GM13977 (cell line): ENCODE data around the gene ASPSCR1.

Experiments
- DNase-seq: peaks from one replicate; pipeline ENCODE4 v3.0.0; 2012; ENCODE audit warnings: low spot score
- in situ Hi-C: fragments of 300-500 bp; cut with MboI; formaldehyde crosslinking; loops from one replicate; pipeline ENCODE4 v1.12.0; 2022; ENCODE audit warnings: low sequenced_read_pairs, low pct_unique_long_range_greater_than_20kb, mixed read lengths, inconsistent platforms; ENCODE audit not compliant: unreplicated experiment
- TF ChIP-seq, protein P1 (sequence below): IDR thresholded peaks from 2 replicates; pipeline ENCODE4 v1.5.1; 2012; ENCODE audit warnings: mild to moderate bottlenecking, control low read depth; ENCODE audit not compliant: insufficient read depth; ENCODE audit errors: extremely low read depth, missing control alignments

ASPSCR1 gene

DNA sequence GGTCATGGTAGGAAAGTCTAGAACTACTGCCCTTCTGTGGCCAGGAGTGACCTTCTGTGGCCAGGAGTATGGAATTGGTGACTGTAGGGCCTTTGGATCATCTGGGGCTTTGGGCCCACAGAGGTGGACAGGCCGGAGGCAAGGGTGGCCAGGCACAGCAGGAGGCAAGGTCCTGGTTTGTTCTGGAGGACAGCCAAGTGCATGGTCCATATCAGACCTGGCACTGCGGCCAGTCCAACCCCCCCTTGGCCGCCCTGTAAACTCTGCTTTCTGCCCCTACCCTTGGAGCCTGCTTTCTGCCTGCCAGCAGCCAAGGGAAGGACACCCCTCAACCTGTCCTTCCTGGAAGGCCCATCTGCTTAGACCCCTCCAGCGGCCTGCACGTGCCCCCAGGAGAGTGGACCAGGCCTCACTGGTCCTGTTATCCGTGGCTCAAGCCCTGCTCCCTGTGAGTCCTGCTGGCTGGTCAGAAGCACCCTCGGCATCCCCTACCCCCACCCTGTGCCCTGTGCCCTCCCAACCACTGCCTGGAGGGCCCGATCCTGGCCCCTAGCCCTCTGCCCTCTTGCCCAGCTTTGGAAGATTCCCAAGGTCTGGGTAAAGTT, 62.4 kb downstream of the ASPSCR1 start:
- TF ChIP-seq, protein P1, sequence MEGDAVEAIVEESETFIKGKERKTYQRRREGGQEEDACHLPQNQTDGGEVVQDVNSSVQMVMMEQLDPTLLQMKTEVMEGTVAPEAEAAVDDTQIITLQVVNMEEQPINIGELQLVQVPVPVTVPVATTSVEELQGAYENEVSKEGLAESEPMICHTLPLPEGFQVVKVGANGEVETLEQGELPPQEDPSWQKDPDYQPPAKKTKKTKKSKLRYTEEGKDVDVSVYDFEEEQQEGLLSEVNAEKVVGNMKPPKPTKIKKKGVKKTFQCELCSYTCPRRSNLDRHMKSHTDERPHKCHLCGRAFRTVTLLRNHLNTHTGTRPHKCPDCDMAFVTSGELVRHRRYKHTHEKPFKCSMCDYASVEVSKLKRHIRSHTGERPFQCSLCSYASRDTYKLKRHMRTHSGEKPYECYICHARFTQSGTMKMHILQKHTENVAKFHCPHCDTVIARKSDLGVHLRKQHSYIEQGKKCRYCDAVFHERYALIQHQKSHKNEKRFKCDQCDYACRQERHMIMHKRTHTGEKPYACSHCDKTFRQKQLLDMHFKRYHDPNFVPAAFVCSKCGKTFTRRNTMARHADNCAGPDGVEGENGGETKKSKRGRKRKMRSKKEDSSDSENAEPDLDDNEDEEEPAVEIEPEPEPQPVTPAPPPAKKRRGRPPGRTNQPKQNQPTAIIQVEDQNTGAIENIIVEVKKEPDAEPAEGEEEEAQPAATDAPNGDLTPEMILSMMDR: no peak
- in situ Hi-C loops: loop anchor here (10.0 kb wide), 1 partner anchor 125 kb away; no protein-coding TSS in a partner anchor
- DNase-seq: no peak

DNA sequence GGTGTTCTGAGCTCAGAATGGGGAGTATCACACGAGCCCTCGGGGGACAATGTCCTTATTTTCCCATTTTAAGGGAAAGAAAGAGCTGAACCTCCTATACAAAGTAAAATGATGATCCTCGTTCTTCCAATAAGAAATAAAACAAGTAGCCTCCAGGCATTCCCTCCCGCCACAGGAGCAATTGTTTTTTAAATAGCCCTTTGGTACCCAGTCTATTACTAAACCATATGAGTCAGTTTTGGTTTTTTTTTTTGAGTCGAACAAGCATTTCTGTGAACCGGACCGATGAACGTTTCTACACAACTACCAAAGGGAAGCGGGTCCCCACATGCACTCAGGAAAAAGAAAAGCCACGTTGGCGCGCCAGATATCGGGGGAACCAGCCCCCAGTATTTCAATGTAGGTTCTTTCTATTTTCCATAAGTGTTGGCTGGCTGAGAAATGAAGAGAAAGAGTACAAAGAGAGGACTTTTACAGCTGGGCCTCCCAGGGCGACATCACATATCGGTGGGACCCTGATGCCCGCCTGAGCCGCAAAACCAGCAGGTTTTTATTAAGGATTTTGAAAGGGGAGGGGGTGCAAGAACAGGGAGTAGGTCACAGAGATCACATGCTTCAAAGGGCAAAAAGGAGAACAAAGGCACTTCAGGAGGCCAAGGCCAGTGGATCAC, 63.9 kb downstream of the ASPSCR1 start:
- DNase-seq: no peak
- in situ Hi-C loops: no loop called here
- TF ChIP-seq, protein P1: no peak

DNA sequence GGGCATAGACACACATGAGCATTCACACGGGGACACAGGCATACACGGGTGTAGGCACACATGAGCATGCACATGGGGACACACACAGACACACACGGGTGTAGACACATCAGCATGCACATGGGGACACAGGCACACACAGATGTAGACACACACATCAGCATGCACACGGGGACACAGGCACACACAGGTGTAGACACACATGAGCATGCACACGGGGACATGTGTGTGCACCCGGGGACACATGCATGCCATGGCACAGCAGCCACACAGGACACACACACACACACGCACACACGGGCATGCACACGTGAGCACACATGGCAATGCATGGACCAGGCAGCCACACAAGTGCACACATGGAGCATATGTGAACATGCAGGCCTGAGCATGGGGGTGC, 65.2 kb downstream of the ASPSCR1 start:
- DNase-seq: no peak
- in situ Hi-C loops: no loop called here
- TF ChIP-seq, protein P1: no peak

DNA sequence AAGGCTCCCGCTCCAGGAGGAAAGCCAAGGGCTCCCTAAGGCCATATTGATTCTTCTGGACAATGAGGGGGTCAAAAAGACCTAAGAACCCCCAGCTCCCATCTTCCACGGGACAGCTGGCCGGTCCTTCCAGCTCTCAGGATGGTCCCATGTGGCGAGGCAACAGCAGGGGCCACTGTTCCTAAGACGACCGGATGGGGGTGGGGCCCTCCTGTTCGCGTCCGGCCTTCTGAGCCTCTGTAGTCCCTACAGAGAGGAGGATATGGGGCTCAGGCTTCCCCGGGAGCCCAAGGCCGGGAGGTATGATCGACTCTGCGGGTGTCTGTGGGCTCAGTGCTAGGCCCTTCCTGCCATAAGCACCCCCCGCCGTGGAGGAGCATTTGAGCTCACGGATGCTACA, 66.1 kb downstream of the ASPSCR1 start:
- TF ChIP-seq, protein P1: no peak
- in situ Hi-C loops: no loop called here
- DNase-seq: no peak

DNA sequence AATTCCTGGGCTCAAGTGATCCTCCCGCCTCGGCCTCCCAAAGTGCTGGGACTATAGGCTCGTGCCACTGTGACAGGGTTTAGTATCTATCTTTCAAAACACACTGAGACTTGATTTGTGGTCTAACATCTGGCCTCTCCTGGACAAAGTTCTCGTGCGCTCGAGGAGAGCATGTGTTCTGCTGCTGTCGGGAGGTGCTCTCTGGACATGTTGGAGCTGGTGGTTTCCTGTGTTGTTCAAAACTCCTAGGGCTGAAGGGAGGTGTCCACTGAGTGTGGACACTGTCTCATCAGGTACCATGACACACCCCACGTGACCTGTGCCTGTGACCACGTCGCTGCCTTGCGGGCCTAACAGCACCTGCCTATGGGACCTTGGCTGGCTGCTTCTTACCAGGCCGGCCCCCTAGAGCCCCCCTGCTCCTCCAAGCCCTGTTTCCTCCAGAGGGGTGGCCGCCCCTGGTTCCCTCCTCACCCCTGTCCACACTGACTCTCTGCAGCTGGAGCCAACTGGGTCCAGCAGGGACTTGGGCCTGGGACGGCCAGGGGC, 68.6 kb downstream of the ASPSCR1 start:
- TF ChIP-seq, protein P1: no peak
- no peak for DNase-seq
- in situ Hi-C loops: no loop called here

DNA sequence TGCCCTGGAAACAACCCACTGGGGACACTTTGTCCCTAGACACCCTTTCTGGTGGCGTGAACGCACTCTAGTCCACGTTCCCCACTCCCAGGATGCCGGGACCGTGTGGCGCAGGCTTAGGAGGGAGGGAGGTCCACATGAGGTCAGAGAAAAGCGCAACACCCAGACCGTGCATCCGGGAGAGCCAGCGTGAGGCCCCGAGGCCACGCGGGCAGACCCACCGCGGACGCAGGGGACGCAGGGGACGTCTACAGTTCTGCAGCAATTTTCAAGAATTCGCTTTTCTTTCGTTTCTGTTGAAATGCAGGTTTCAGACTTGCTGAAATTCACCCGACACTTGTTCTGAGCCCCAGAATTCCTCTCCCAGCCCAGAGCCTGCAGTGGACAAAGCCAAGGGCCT, 69.5 kb downstream of the ASPSCR1 start:
- DNase-seq: no peak
- in situ Hi-C loops: no loop called here

More for the DNA sequence above, 69.5 kb downstream of the ASPSCR1 start:
- TF ChIP-seq, protein P1: no peak
